Measurements from ENCODE around the gene TMEM208.

TMEM208 gene

GRCh38 chr16:67191995-67192681 is 34.8 kb upstream of the TMEM208 start, which contains the start of gene E2F4:
E2F4 (plus strand) TSS chr16:67192155; CDS start chr16:67192228, 73 bp downstream.
- peak; percentile 96 to 98 (median 97) for DNase-seq

GRCh38 chr16:67192781-67193361 is 34.1 kb upstream of the TMEM208 start:
- DNase-seq, result no peak

DNA sequence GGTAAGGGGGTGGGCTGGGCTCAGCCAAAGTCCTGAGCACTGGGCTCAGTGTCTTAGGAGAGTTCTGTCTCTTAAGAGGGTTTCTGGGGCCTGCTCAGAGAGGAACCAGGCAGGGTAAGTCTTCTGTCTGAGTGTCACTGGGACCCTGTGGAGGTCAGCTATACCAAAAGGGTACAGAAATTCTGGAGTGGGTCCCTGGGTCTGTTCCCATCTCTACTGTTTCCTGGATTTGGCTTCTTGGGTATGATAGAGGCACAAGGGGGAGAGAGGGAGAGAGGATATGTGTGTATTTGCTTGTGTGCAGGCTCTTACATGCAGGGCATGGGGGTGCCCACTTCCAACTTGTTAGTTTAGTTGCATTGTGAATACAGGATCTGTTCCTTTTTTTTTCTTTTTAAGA is 33.4 kb upstream of the TMEM208 start:
- no peak for DNase-seq

- no peak for DNase-seq
These were observed 32.7 kb upstream of the TMEM208 start for GRCh38 chr16:67194260-67194659.

DNA sequence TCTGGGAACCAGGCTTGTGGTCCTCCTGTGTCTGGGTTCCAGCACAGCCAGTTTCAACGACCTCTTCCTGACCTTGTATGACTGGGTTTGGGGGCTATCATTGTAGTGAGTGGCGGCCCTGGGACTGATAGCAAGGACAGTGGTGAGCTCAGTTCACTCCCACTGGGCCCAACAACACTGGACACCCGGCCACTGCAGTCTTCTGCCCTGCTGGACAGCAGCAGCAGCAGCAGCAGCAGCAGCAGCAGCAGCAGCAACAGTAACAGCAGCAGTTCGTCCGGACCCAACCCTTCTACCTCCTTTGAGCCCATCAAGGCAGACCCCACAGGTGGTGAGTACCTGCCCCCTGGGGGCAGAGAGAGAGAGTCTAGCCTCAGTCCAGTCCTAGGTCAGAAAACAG is 31.3 kb upstream of the TMEM208 start:
- no peak for DNase-seq

DNA sequence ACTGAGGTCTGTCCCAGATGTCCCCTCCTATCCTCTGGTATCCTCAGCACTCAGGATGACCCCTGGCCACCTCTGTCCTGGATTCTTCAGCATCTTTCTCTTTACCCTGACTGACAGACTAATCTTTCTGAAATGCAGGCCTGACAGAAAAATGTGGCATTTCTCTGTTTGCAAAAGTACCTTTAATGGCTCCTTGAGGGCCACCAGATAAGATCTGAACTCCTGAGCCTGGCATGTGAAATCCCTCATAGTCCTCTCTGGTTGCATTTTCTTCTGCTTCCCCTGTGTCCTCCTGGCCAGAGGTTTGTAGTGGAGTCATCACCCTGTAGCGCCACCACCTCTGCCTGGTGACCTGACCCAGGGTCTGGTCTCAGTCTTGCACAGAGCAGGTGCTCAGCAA is 30.0 kb upstream of the TMEM208 start:
- DNase-seq, result no peak

DNA sequence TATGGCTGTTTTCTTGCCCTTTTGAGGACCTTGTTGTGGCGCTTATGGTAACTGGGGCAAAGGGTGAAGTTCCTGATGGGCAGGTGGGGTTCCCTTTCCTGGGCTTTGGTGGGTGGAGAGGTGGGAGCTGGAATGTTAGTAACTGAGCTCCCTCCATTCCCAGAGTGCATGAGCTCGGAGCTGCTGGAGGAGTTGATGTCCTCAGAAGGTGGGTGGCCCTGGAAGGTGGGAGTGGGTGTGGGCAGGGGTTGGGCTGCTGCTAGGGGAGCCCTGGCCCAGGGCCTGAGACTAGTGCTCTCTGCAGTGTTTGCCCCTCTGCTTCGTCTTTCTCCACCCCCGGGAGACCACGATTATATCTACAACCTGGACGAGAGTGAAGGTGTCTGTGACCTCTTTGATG is 29.2 kb upstream of the TMEM208 start:
- no peak for DNase-seq

DNA sequence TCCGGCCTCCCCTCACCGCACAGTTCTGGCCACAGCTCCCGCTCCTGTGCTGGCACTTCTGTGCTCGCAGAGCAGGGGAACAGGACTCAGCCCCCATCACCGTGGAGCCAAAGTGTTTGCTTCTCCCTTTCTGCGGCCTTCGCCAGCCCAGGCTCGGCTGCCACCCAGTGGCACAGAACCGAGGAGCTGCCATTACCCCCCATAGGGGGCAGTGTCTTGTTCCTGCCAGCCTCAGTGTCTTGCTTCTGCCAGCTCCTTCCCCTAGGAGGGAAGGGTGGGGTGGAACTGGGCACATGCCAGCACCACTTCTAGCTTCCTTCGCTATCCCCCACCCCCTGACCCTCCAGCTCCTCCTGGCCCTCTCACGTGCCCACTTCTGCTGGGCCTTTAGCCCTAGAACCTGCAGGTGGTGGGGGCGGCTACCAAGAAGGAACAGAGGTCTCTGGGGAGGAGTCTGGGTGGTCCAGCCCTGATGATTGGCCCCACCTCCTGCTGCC is 28.6 kb upstream of the TMEM208 start:
- peak; percentile 72 to 79 (median 75) for DNase-seq

- DNase-seq, result no peak
These were observed 27.7 kb upstream of the TMEM208 start, which contains the start of gene ELMO3 for GRCh38 chr16:67199011-67199807. ELMO3 (plus strand) TSS chr16:67199131; CDS start chr16:67199327, 196 bp downstream.

DNA sequence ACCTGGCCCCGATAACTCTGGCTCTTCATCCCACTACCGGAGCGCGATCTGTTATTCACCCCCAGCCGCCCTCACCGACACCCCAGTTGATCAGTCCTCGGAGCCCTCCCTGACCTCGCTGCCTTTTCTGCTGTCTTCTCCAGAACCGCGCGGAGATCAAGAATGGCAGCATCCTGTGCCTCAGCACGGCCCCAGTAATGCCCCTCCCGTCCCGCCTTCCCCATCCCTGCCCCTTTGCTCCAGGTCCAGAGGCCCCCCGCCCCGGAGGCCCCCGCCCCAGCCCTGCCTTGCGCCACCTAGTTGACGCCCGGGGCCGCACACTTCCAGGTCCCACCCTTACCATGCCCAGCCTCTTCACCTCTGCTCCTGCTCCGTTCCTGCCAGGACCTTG is 27.1 kb upstream of the TMEM208 start:
- DNase-seq, result no peak

- DNase-seq, result no peak
These were observed 26.4 kb upstream of the TMEM208 start for GRCh38 chr16:67200491-67200890.

GRCh38 chr16:67201411-67202345 is 25.3 kb upstream of the TMEM208 start:
- no peak for DNase-seq

- no peak for DNase-seq
These were observed 24.5 kb upstream of the TMEM208 start for GRCh38 chr16:67202426-67202825.

- DNase-seq, result no peak
These were observed 23.9 kb upstream of the TMEM208 start for GRCh38 chr16:67202956-67203493.

DNA sequence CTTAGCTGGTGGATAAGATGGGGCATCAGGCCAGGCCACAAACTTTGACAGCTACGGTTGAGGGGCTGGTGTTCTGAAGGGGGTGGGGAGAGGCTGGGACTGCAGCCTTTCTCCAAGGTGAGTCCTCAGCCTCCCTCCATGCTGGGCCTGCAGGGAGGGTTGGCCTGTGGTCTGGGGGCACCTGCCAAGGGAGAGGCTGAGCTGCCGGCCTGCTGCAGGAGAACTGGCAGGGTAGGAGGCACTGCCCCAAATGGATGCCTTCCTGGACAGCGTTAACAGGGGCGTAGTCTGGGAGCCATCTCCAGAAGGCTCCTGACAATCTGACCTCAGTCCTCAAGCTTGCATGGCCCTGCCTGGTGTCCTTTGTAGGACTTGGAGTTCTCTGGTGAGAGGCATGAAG is 22.9 kb upstream of the TMEM208 start:
- no peak for DNase-seq

DNA sequence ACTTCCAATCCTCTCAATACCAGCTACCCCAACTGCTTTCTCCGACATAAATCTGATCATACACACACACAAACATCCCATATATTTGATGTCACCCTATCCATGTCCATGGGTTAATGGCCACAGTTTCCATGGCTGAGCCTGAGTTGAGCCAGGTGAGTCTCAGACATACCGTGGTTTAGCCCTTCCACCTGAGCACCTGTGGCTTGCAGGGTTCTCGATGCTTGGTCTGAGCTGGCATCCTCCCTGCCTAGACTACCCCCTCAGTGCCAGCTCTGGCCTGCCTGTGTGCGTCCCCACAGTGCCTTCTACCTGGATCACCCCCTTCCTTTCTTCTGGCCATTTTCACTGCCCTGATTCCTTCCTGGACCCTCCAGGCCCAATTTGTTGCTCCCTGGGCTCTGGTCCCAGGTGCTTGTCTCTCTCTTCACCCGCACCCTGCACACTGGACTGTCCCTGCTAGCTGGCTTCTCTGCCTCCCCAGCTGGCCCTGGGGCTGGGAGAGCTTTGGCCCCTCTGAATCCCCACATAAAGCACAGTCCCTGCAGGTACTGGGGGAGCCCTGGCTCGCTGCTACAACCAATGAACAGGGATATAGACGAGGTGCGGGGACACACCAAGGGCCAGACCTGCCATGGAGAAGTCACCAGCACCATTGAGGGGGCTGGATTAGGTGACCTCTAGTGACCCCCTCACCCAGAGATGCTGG is 20.6 kb upstream of the TMEM208 start:
- DNase-seq, result no peak

GRCh38 chr16:67206838-67207248 is 20.1 kb upstream of the TMEM208 start:
- no peak for DNase-seq

DNA sequence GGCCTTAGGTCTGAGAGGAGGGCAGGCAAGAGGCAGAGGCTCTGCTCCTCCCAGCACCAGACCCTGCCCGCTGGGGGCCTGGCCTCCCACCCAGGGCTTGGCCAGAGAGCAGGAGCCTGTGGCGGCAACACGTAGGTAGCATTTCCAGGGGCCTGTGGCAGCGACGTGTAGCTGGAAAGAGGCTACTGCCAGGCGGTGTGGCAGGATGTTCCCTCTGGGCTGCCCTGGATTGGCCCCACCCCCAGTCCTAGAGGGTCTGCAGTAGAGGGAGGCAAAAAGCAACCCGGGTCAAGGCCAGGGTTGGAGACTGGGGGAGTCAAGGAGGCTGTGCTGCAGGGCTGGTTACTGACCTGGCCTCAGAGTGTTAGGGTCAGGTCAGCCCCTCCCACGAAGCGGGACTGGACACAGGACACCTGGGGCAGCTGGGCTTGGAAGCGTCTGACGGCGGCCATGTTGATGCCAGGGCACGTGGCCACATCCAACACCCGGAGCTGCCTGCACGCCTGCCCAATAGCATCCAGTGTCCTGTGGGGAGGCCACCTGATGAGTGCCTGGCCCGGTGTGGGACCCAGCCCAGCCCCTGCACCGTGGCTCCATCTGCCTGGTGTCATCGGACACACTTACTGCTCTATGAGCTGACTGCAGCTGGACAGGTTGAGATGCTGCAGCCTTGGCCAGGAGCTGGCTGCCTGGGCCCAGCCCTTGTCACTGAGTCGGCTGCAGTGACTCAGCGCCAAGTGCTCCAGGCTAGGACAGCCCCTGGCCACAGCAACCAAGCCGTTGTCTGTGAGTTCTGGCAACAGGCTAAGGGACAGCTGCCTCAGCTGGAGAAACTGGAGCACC is 19.5 kb upstream of the TMEM208 start:
- peak in 1 of 3 donors; percentile 21 for DNase-seq

DNA sequence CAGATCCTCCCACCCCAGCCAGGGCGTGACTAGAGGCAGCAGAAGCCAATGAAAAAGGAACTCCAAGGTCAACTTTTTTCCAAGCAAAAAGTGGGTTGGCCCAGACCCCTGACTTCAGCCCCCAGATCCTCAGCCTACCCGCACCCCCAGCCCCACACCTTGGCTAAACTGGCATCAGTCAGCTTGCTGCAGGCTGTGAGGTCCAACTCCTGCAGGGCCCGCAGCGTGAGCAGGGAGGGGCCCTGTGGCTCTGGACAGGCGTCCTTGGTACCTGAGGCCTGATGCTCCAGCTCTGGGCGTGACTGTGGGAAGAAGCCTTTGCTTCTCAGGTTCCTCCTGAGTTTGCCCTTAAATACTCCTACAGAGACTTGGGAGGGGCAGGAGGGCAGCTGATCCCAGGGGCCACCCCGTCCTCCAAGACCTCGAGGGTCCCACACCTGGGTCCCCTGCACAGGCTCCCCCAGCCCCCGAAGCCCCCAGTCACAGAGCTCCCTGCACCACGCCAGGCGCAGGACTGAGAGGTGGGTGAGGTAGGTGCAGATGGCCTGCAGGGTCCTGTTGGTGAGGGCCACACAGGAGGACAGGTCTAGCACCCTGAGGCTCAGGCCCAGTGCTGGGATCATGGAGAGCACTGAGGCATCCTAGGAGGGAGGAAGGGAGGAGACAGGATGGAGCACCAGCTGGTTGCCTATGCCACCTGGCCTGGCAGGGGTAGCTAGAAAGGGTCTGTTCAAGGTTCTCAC is 18.6 kb upstream of the TMEM208 start:
- DNase-seq, result no peak

DNA sequence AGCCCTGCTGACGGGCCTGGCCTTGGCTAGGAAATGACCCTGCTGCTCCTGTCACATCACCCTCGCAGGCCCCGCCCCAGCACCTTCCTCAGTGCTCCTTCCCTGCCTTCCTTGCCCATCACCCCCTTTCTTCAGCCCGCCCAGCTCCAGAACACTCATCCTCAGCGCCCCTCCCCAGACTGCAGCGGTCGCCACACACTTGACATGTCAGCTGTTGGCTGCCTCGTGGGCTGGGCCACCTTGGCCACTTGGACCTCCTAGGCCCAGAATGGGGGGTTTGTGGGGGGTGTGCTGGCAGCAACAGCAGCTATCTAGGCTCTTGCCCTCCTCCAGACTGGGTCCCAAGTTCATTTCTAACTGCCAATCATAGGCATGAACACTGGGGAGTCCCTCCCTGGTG is 17.4 kb upstream of the TMEM208 start:
- DNase-seq, result no peak

Measured in suppressor macrophage treated with lipopolysaccharide for 1 hour (primary cell).